A549 (cell line): ENCODE data around the gene FOXM1. TPM values are rescaled to one million over a fixed set of nuclear protein-coding genes. Genes with fewer than 3 reads are reported as not detected.

Source experiments
- ATAC-seq, 2 experiments: fragments of 200-7000 bp in 1 of 2; fragments of >200 bp in 1 of 2; cut with Nextera tagmentation in 1 of 2; cut with Tn5 transposase in 1 of 2; 3 replicates each; pipeline versions ENCODE4 v1.8.0 to v1.9.1; 2018 to 2020; ENCODE audit warnings: mild to moderate bottlenecking in 1 of 2, moderate library complexity in 1 of 2
- CTCF ChIA-PET: fragments of 300-600 bp; sonication (Branson Sonifier 250); formaldehyde crosslinking; extraction: SDS; loops from one replicate; lab custom pipeline; 2021; ENCODE audit warnings: antibody characterized with exemption, inconsistent platforms; lab: Yijun Ruan, JAX
- POLR2A ChIA-PET: fragments of 350-600 bp; formaldehyde crosslinking; extraction: SDS; loops from one replicate; lab custom pipeline; 2021; ENCODE audit warnings: antibody characterized with exemption, inconsistent platforms; lab: Yijun Ruan, JAX
- DNase-seq, 2 experiments: peaks; one replicate each; pipeline versions ENCODE4 v3.0.0 to v3.0.0-alpha.2; 2011 to 2016; ENCODE audit warnings: low read depth in 1 of 2, low spot score in 1 of 2
- FAIRE-seq: peaks from 2 replicates; lab custom pipeline; 2011; peaks lifted over from hg19 to GRCh38; lab: Jason Lieb, UNC
- H3K27ac ChIP-seq, 2 experiments: fragments of >200 bp; sonication (Bioruptor Twin); formaldehyde crosslinking; 3 replicates each; pipeline ENCODE4 v1.5.1; 2016 to 2017
- H3K4me1 ChIP-seq: fragments of >200 bp; sonication (Bioruptor Twin); formaldehyde crosslinking; 3 replicates; pipeline ENCODE4 v1.6.1; 2016
- H3K4me2 ChIP-seq: fragments of >200 bp; sonication (Bioruptor Twin); formaldehyde crosslinking; 3 replicates; pipeline ENCODE4 v1.6.1; 2016
- H3K4me3 ChIP-seq: fragments of >200 bp; sonication (Bioruptor Twin); formaldehyde crosslinking; 3 replicates; pipeline ENCODE4 v1.5.1; 2016
- H3K9me3 ChIP-seq: fragments of >200 bp; sonication (Bioruptor Twin); formaldehyde crosslinking; 3 replicates; pipeline ENCODE4 v1.6.1; 2016
- ATOH8 ChIP-seq: fragments of 250-450 bp; sonication (Bioruptor Pico); IDR thresholded peaks from 2 replicates; pipeline ENCODE4 v1.5.0; 2020; ENCODE audit warnings: low read depth, mild to moderate bottlenecking, moderate library complexity
- BHLHE40 ChIP-seq: IDR thresholded peaks from 2 replicates; pipeline ENCODE4 v1.6.1; 2012; ENCODE audit warnings: low read depth, low read length, inconsistent platforms
- CBX2 ChIP-seq: fragments of 200-600 bp; sonication (generic); IDR thresholded peaks from 2 replicates; pipeline ENCODE4 v1.6.1; 2016; ENCODE audit warnings: low read depth, mild to moderate bottlenecking, borderline replicate concordance
- CEBPB ChIP-seq, 2 experiments: fragments of >200 bp in 1 of 2; sonication (Bioruptor Twin) in 1 of 2; formaldehyde crosslinking in 1 of 2; IDR thresholded peaks; 2 replicates each; pipeline ENCODE4 v1.6.1; 2012 to 2016
- CHD2 ChIP-seq: fragments of 150-350 bp; IDR thresholded peaks from 2 replicates; pipeline ENCODE4 v1.6.1; 2014; ENCODE audit warnings: low read length; ENCODE audit not compliant: partially characterized antibody
- CHD4 ChIP-seq: fragments of 200-600 bp; sonication (generic); IDR thresholded peaks from 2 replicates; pipeline ENCODE4 v1.6.1; 2016; ENCODE audit warnings: antibody characterized with exemption, mild to moderate bottlenecking, borderline replicate concordance
- FOSL2 ChIP-seq, 2 experiments: fragments of 450-650 bp in 1 of 2; fragments of >200 bp in 1 of 2; sonication (Bioruptor Twin) in 1 of 2; formaldehyde crosslinking; IDR thresholded peaks; 2 replicates each; pipeline versions ENCODE4 v1.5.0 to v1.6.1; 2016 to 2020; ENCODE audit warnings: mild to moderate bottlenecking in 1 of 2, moderate library complexity in 1 of 2
- HDAC2 ChIP-seq: fragments of 200-600 bp; sonication (generic); IDR thresholded peaks from 2 replicates; pipeline ENCODE4 v1.6.1; 2016
- HEYL ChIP-seq: fragments of 250-450 bp; sonication (Bioruptor Pico); IDR thresholded peaks from 2 replicates; pipeline ENCODE4 v1.8.0; 2021; ENCODE audit warnings: mild to moderate bottlenecking, moderate library complexity
- HOXA7 ChIP-seq: fragments of 250-450 bp; sonication (Bioruptor Pico); IDR thresholded peaks from 2 replicates; pipeline ENCODE4 v1.5.0; 2020; ENCODE audit warnings: mild to moderate bottlenecking, moderate library complexity
- JUNB ChIP-seq: fragments of >200 bp; sonication (Bioruptor Twin); formaldehyde crosslinking; IDR thresholded peaks from 2 replicates; pipeline ENCODE4 v1.6.1; 2016
- KDM1A ChIP-seq: fragments of 200-600 bp; sonication (generic); IDR thresholded peaks from 2 replicates; pipeline ENCODE4 v1.6.1; 2016; ENCODE audit warnings: low read depth, mild to moderate bottlenecking
- KDM5A ChIP-seq: fragments of 200-600 bp; sonication (generic); IDR thresholded peaks from 2 replicates; pipeline ENCODE4 v1.6.1; 2016; ENCODE audit warnings: antibody characterized with exemption, mild to moderate bottlenecking
- NR3C1 ChIP-seq: fragments of >200 bp; sonication (Bioruptor Twin); formaldehyde crosslinking; IDR thresholded peaks from 3 replicates; pipeline ENCODE4 v1.6.1; 2017
- POLR2A ChIP-seq: IDR thresholded peaks from 2 replicates; pipeline ENCODE4 v1.6.1; 2012; ENCODE audit warnings: mild to moderate bottlenecking, low read length
- RAD21 ChIP-seq, 2 experiments: fragments of >200 bp in 1 of 2; sonication (Bioruptor Twin) in 1 of 2; formaldehyde crosslinking in 1 of 2; IDR thresholded peaks in 1 of 2; conservative IDR thresholded peaks in 1 of 2; 2 replicates in 1 of 2; 3 replicates in 1 of 2; pipeline ENCODE4 v1.6.1; 2012 to 2018; ENCODE audit warnings: inconsistent platforms in 1 of 2
- RARB ChIP-seq: fragments of 250-450 bp; sonication (Bioruptor Pico); IDR thresholded peaks from 2 replicates; pipeline ENCODE4 v1.8.0; 2021; ENCODE audit warnings: mild to moderate bottlenecking, moderate library complexity
- RNF2 ChIP-seq: fragments of 200-600 bp; sonication (generic); IDR thresholded peaks from 2 replicates; pipeline ENCODE4 v1.6.1; 2016; ENCODE audit warnings: low read depth, mild to moderate bottlenecking, antibody characterized with exemption, moderate library complexity, borderline replicate concordance
- SREBF2 ChIP-seq: fragments of 450-650 bp; IDR thresholded peaks from 2 replicates; pipeline ENCODE4 v1.6.1; 2014; ENCODE audit warnings: mild to moderate bottlenecking, moderate library complexity
- TFCP2L1 ChIP-seq: fragments of 250-450 bp; sonication (Bioruptor Pico); IDR thresholded peaks from 2 replicates; pipeline ENCODE4 v1.5.0; 2021; ENCODE audit warnings: mild to moderate bottlenecking
- ZSCAN20 ChIP-seq: fragments of 250-450 bp; sonication (Bioruptor Pico); IDR thresholded peaks from 2 replicates; pipeline ENCODE4 v1.8.0; 2022; ENCODE audit warnings: mild to moderate bottlenecking, moderate library complexity
- WGBS: methylation state at CpG from one replicate; pipeline ENCODE4 v1.1.6; 2017; ENCODE audit errors: missing lambda C conversion rate; 5-methylcytosine and 5-hydroxymethylcytosine counted together
- polyA plus RNA-seq, 4 experiments: library from polyadenylated mRNA; depleted of rRNA in 3 of 4; stranded (reverse); fragments of >200 nt; fragmentation: RNase III in 1 of 4; extraction: RNeasy Plus Mini Kit Qiagen cat#74134 plus additional on column Dnase treatment in 1 of 4; gene quantifications; 2 replicates in 3 of 4; 3 replicates in 1 of 4; pipeline ENCODE4 v1.2.3, GENCODE V29; 2011 to 2017
- TF ChIP-seq, protein P1 (sequence below): IDR thresholded peaks from 2 replicates; pipeline ENCODE4 v1.6.1; 2012
- TF ChIP-seq, protein P2 (sequence below): fragments of 250-450 bp; sonication (Bioruptor Pico); IDR thresholded peaks from 2 replicates; pipeline ENCODE4 v1.5.0; 2021; ENCODE audit warnings: mild to moderate bottlenecking, moderate library complexity, borderline replicate concordance
- TF ChIP-seq, protein P3 (sequence below): fragments of >200 bp; sonication (Bioruptor Twin); formaldehyde crosslinking; IDR thresholded peaks from 3 replicates; pipeline ENCODE4 v1.5.1; 2016
- TF ChIP-seq, protein P4 (sequence below): fragments of 200-600 bp; sonication (generic); IDR thresholded peaks from 2 replicates; pipeline ENCODE4 v1.6.1; 2016; ENCODE audit warnings: antibody characterized with exemption, mild to moderate bottlenecking, moderate library complexity

Gene FOXM1
- polyA plus RNA-seq, 2 of the 4 experiments (the other 2 are of a cell fraction): 40.3 to 84.0 TPM

DNA sequence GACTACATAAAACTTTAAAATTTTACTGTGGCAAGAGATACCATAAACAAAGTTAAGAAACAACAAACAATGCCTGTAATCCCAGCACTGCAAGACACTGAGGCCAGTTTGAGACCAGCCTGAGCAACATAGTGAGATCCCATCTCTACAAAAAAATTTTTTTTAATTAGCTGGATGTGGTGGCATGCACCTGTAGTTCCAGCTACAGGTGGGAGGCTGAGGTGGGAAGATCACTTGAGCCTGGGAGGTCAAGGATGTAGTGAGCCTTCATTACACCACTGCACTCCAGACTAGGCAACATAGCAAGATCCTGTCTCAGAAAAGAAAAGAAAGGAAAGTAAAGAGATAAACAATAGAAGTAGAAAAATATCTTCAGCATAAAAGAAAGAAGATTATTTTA, 16.8 kb downstream of the FOXM1 start (continued):
- TF ChIP-seq, protein P1, sequence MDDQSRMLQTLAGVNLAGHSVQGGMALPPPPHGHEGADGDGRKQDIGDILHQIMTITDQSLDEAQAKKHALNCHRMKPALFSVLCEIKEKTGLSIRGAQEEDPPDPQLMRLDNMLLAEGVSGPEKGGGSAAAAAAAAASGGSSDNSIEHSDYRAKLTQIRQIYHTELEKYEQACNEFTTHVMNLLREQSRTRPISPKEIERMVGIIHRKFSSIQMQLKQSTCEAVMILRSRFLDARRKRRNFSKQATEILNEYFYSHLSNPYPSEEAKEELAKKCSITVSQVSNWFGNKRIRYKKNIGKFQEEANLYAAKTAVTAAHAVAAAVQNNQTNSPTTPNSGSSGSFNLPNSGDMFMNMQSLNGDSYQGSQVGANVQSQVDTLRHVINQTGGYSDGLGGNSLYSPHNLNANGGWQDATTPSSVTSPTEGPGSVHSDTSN: no peak
- TF ChIP-seq, protein P2, sequence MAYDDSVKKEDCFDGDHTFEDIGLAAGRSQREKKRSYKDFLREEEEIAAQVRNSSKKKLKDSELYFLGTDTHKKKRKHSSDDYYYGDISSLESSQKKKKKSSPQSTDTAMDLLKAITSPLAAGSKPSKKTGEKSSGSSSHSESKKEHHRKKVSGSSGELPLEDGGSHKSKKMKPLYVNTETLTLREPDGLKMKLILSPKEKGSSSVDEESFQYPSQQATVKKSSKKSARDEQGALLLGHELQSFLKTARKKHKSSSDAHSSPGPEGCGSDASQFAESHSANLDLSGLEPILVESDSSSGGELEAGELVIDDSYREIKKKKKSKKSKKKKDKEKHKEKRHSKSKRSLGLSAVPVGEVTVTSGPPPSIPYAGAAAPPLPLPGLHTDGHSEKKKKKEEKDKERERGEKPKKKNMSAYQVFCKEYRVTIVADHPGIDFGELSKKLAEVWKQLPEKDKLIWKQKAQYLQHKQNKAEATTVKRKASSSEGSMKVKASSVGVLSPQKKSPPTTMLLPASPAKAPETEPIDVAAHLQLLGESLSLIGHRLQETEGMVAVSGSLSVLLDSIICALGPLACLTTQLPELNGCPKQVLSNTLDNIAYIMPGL: no peak
- TF ChIP-seq CEBPB (IDR thresholded peaks at IDR 0.05) (no peak), CHD4 (no peak), RARB (CRISPR knock-in tag) (no peak)

DNA sequence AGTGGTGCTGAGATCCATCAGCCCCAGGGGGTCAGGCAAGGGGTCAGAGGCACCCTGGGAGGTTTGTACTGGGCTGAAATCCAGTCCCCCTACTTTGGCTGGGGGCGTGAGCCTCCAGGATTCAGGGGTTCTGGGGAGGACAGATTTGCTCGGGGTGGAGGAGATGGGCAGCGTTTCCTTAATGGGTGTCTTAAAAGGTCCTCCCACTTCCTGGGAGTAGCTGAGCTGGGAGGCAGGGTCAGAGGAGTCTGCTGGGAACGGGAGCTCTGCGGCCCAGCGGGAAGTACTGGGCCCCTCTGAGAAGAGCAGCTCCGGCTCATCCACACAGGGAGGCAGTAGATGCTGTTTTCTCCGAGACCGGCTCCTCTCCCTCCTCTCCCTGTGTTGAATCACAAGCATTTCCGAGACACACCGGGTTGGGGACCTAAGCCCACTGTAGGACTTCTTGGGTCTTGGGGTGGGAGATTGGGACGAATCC, 18.0 kb downstream of the FOXM1 start:
- Histone ChIP-seq H3K27ac (no peak overlapping the region), H3K4me1 (no peaks in the 10 kb centered on the region), H3K4me3 (no peak overlapping the region), H3K4me2 (no peak overlapping the region), H3K9me3 (no peaks in the 10 kb centered on the region)
- WGBS: 94% methylated on average over 12 of the region's 12 CpGs
- no peak for FAIRE-seq
- no peak for DNase-seq
- ATAC-seq: no peak
- POLR2A ChIA-PET: no interaction called here
- CTCF ChIA-PET: interaction anchor here (2.5 kb wide), 1 partner anchor 14 kb away, joined by 13 read pairs; no protein-coding TSS in a partner anchor
- TF ChIP-seq HEYL (CRISPR knock-in tag) (no peak), FOSL2 (IDR thresholded peaks at IDR 0.05) (no peak), FOSL2 (CRISPR knock-in tag; IDR thresholded peaks at IDR 0.05) (no peak), HDAC2 (no peak), NR3C1 (no peak), HOXA7 (CRISPR knock-in tag) (no peak), SREBF2 (no peak), RNF2 (no peak), ZSCAN20 (CRISPR knock-in tag) (no peak), TFCP2L1 (CRISPR knock-in tag) (no peak), ATOH8 (CRISPR knock-in tag) (no peak), KDM1A (no peak), RAD21 (conservative IDR thresholded peaks at IDR 0.05 in 1 of 2, IDR thresholded peaks at IDR 0.05 in 1 of 2) (no peak), JUNB (no peak), POLR2A (no peak), CBX2 (no peak), KDM5A (no peak), CHD2 (no peak), BHLHE40 (no peak)
- TF ChIP-seq, protein P3, sequence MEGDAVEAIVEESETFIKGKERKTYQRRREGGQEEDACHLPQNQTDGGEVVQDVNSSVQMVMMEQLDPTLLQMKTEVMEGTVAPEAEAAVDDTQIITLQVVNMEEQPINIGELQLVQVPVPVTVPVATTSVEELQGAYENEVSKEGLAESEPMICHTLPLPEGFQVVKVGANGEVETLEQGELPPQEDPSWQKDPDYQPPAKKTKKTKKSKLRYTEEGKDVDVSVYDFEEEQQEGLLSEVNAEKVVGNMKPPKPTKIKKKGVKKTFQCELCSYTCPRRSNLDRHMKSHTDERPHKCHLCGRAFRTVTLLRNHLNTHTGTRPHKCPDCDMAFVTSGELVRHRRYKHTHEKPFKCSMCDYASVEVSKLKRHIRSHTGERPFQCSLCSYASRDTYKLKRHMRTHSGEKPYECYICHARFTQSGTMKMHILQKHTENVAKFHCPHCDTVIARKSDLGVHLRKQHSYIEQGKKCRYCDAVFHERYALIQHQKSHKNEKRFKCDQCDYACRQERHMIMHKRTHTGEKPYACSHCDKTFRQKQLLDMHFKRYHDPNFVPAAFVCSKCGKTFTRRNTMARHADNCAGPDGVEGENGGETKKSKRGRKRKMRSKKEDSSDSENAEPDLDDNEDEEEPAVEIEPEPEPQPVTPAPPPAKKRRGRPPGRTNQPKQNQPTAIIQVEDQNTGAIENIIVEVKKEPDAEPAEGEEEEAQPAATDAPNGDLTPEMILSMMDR: no peak
- TF ChIP-seq, protein P4, sequence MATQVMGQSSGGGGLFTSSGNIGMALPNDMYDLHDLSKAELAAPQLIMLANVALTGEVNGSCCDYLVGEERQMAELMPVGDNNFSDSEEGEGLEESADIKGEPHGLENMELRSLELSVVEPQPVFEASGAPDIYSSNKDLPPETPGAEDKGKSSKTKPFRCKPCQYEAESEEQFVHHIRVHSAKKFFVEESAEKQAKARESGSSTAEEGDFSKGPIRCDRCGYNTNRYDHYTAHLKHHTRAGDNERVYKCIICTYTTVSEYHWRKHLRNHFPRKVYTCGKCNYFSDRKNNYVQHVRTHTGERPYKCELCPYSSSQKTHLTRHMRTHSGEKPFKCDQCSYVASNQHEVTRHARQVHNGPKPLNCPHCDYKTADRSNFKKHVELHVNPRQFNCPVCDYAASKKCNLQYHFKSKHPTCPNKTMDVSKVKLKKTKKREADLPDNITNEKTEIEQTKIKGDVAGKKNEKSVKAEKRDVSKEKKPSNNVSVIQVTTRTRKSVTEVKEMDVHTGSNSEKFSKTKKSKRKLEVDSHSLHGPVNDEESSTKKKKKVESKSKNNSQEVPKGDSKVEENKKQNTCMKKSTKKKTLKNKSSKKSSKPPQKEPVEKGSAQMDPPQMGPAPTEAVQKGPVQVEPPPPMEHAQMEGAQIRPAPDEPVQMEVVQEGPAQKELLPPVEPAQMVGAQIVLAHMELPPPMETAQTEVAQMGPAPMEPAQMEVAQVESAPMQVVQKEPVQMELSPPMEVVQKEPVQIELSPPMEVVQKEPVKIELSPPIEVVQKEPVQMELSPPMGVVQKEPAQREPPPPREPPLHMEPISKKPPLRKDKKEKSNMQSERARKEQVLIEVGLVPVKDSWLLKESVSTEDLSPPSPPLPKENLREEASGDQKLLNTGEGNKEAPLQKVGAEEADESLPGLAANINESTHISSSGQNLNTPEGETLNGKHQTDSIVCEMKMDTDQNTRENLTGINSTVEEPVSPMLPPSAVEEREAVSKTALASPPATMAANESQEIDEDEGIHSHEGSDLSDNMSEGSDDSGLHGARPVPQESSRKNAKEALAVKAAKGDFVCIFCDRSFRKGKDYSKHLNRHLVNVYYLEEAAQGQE: no peak
